ENCODE measurements around the gene SSX7.
"Not testable (repeated sequence)": the region's sequence is repeated elsewhere in the genome, so short reads cannot be mapped to it uniquely, and the experiment has no call there.

GRCh38 chrX:52620661-52621060 lies 34.0 kb downstream of the SSX7 start:
- not testable (repeated sequence) for TF ChIP-seq BACH2 (CRISPR knock-in tag; IDR thresholded peaks at IDR 0.05; ENCODE audit: borderline replicate concordance); POU6F1 (CRISPR knock-in tag; IDR thresholded peaks at IDR 0.05; ENCODE audit: borderline replicate concordance, low read depth); CSRNP3 (CRISPR knock-in tag; IDR thresholded peaks at IDR 0.05); GLIS3 (CRISPR knock-in tag; IDR thresholded peaks at IDR 0.05); ISL1 (CRISPR knock-in tag; IDR thresholded peaks at IDR 0.05); ZNF70 (CRISPR knock-in tag; IDR thresholded peaks at IDR 0.05); OSR1 (CRISPR knock-in tag; IDR thresholded peaks at IDR 0.05); PATZ1 (CRISPR knock-in tag; IDR thresholded peaks at IDR 0.05; ENCODE audit: borderline replicate concordance); ZNF565 (CRISPR knock-in tag; conservative IDR thresholded peaks at IDR 0.05; ENCODE audit: low read depth)

Measured in SK-N-SH treated with all-trans-retinoic acid at 6 μM for 48 hours (cell line).